ENCODE measurements around the gene TGFB2.

GRCh38 chr1:218444588-218444987, 99.5 kb downstream of the TGFB2 start:
- TF ChIP-seq POLR2AphosphoS5 (IDR thresholded peaks at IDR 0.05) (no peak), CTCF (IDR thresholded peaks at IDR 0.05) (no peak), EP300 (IDR thresholded peaks at IDR 0.05) (no peak)

All from sigmoid colon (tissue), 4 donors.